T1000 (cell line): ENCODE measurements around the gene TNRC18.

ENCODE experiments used
- DNase-seq: peaks from one replicate; lab custom pipeline; 2025; ENCODE audit warnings: mixed read lengths; lab: John Stamatoyannopoulos, UW

The TNRC18 gene

GRCh38 chr7:5451391-5451790 is 27.8 kb upstream of the TNRC18 start:
- no peak for DNase-seq

GRCh38 chr7:5450549-5451327 is 27.1 kb upstream of the TNRC18 start:
- no peak for DNase-seq

- DNase-seq, result no peak
Measured at GRCh38 chr7:5448378-5449037, 24.9 kb upstream of the TNRC18 start.

GRCh38 chr7:5445981-5446594 is 22.5 kb upstream of the TNRC18 start:
- DNase-seq, result no peak

- no peak for DNase-seq
Measured at GRCh38 chr7:5443678-5444077, 20.0 kb upstream of the TNRC18 start.

GRCh38 chr7:5442757-5443305 is 19.2 kb upstream of the TNRC18 start:
- DNase-seq, result no peak

GRCh38 chr7:5441840-5442503 is 18.3 kb upstream of the TNRC18 start:
- DNase-seq, result no peak

GRCh38 chr7:5439572-5440496 is 16.2 kb upstream of the TNRC18 start:
- DNase-seq, result no peak

GRCh38 chr7:5439209-5439571 is 15.6 kb upstream of the TNRC18 start:
- DNase-seq, result no peak

- DNase-seq, result no peak
Measured at GRCh38 chr7:5437987-5438386, 14.4 kb upstream of the TNRC18 start.

- no peak for DNase-seq
Measured at GRCh38 chr7:5437348-5437892, 13.8 kb upstream of the TNRC18 start.

GRCh38 chr7:5436003-5436678 is 12.5 kb upstream of the TNRC18 start:
- no peak for DNase-seq

GRCh38 chr7:5435291-5436002 is 11.8 kb upstream of the TNRC18 start:
- DNase-seq, result no peak

GRCh38 chr7:5433181-5433580 is 9.5 kb upstream of the TNRC18 start:
- DNase-seq, result no peak

GRCh38 chr7:5432691-5433090 is 9.1 kb upstream of the TNRC18 start:
- DNase-seq, result no peak

- DNase-seq, result no peak
Measured at GRCh38 chr7:5431560-5432015, 8.0 kb upstream of the TNRC18 start.

GRCh38 chr7:5430612-5430947 is 6.9 kb upstream of the TNRC18 start:
- no peak for DNase-seq

GRCh38 chr7:5429857-5430611 is 6.4 kb upstream of the TNRC18 start:
- DNase-seq, result no peak

- no peak for DNase-seq
Measured at GRCh38 chr7:5429253-5429856, 5.7 kb upstream of the TNRC18 start.
